DMS 273 treated with DMSO at 0.1 percent for 48 hours (cell line): Measurements from ENCODE around the gene RUNDC3A.
"Not testable (repeated sequence)": the region's sequence is repeated elsewhere in the genome, so short reads cannot be mapped to it uniquely, and the experiment has no call there.

Experiments
- DNase-seq: peaks from one replicate; lab custom pipeline; 2025; lab: John Stamatoyannopoulos, UW

Gene RUNDC3A

GRCh38 chr17:44318077-44318892 lies 9.9 kb downstream of the RUNDC3A start:
- no peak for DNase-seq

GRCh38 chr17:44320066-44320465 lies 11.7 kb downstream of the RUNDC3A start:
- DNase-seq: no peak

GRCh38 chr17:44321246-44322120 lies 13.1 kb downstream of the RUNDC3A start:
- no peak for DNase-seq

GRCh38 chr17:44322236-44322895 lies 14.0 kb downstream of the RUNDC3A start:
- DNase-seq: no peak

GRCh38 chr17:44323359-44324091 lies 15.1 kb downstream of the RUNDC3A start:
- no peak for DNase-seq

- no peak for DNase-seq
Observed at GRCh38 chr17:44324092-44324570, 15.7 kb downstream of the RUNDC3A start.

GRCh38 chr17:44324571-44325275 lies 16.3 kb downstream of the RUNDC3A start, which contains the start of gene SLC25A39:
SLC25A39 (minus strand) TSS chr17:44324823; CDS start chr17:44323562, 1,261 bp downstream.
- DNase-seq: peak; percentile 36

- DNase-seq: peak; percentile 88
Observed at GRCh38 chr17:44326861-44327444, 18.6 kb downstream of the RUNDC3A start.

- no peak for DNase-seq
Observed at GRCh38 chr17:44327715-44328449, 19.5 kb downstream of the RUNDC3A start.

GRCh38 chr17:44329516-44329915 lies 21.1 kb downstream of the RUNDC3A start:
- DNase-seq: not testable (repeated sequence)

- DNase-seq: not testable (repeated sequence)
Observed at GRCh38 chr17:44330263-44330662, 21.9 kb downstream of the RUNDC3A start.

- peak; percentile 50 for DNase-seq
Observed at GRCh38 chr17:44331249-44331760, 22.9 kb downstream of the RUNDC3A start.

GRCh38 chr17:44333371-44333770 lies 25.0 kb downstream of the RUNDC3A start:
- no peak for DNase-seq

GRCh38 chr17:44334315-44334714 lies 25.9 kb downstream of the RUNDC3A start:
- no peak for DNase-seq

GRCh38 chr17:44334727-44335126 lies 26.3 kb downstream of the RUNDC3A start:
- DNase-seq: no peak

- no peak for DNase-seq
Observed at GRCh38 chr17:44335564-44335963, 27.2 kb downstream of the RUNDC3A start.

- no peak for DNase-seq
Observed at GRCh38 chr17:44335968-44336367, 27.6 kb downstream of the RUNDC3A start.

GRCh38 chr17:44338702-44339101 lies 30.3 kb downstream of the RUNDC3A start:
- DNase-seq: no peak

- DNase-seq: not testable (repeated sequence)
Observed at GRCh38 chr17:44340553-44340952, 32.2 kb downstream of the RUNDC3A start.
